Tibial nerve (tissue), 3 donors: ENCODE results near the gene PLEKHM2.

Experiments
- POLR2A ChIP-seq, 2 donors: fragments of 450-650 bp; IDR thresholded peaks; one replicate each; pipeline ENCODE4 v1.6.1; 2017; ENCODE audit warnings: antibody characterized with exemption in 2 of 2, mild to moderate bottlenecking in 2 of 2, moderate library complexity in 2 of 2
- TF ChIP-seq, protein P1 (sequence below), 5 experiments: fragments of 200-600 bp in 3 of 5; fragments of 450-650 bp in 2 of 5; sonication (generic) in 3 of 5; IDR thresholded peaks; one replicate each; pipeline ENCODE4 v1.5.1; 2016 to 2019; ENCODE audit warnings: antibody characterized with exemption in 5 of 5, mild to moderate bottlenecking in 3 of 5, moderate library complexity in 2 of 5

DNA sequence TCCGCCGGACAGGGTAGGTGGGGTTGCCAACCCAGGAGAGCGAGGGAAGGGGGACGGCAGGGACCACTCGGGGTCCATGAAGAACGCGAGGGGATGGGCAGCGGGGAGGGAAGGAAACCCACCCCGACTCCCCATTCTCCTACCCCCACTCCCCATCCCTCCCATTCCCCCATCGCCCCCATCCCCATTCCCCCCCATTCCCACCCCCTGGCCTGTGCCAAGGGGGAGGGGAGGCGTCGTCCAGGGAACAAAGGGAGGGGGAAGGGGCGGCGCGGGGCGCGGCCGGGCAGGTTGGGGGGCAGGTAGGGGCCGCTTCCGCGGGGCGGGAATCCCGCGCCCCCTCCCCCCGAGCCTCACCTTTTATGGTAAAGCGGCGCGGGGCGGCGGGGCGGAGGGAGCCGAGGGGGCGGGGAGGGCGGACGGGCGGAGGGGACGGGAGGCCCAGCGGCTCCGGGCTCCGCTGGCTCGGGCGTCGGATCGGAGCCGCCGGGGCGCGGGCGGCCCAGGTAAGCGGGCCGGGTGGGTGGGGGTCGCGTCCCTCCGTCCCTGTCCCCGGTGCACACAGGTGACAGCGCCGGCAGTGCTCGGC, 74.3 kb downstream of the PLEKHM2 start, which contains the start of gene FBLIM1:
- TF ChIP-seq, protein P1, sequence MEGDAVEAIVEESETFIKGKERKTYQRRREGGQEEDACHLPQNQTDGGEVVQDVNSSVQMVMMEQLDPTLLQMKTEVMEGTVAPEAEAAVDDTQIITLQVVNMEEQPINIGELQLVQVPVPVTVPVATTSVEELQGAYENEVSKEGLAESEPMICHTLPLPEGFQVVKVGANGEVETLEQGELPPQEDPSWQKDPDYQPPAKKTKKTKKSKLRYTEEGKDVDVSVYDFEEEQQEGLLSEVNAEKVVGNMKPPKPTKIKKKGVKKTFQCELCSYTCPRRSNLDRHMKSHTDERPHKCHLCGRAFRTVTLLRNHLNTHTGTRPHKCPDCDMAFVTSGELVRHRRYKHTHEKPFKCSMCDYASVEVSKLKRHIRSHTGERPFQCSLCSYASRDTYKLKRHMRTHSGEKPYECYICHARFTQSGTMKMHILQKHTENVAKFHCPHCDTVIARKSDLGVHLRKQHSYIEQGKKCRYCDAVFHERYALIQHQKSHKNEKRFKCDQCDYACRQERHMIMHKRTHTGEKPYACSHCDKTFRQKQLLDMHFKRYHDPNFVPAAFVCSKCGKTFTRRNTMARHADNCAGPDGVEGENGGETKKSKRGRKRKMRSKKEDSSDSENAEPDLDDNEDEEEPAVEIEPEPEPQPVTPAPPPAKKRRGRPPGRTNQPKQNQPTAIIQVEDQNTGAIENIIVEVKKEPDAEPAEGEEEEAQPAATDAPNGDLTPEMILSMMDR (IDR thresholded peaks at IDR 0.05) = no peak
- no peak for TF ChIP-seq POLR2A (IDR thresholded peaks at IDR 0.05)
